Subcutaneous adipose tissue (tissue), 4 donors: Measurements from ENCODE around the gene KRT4. TPM values are rescaled to one million over a fixed set of nuclear protein-coding genes. Genes with fewer than 3 reads are reported as not detected.

Experiments
- CTCF ChIP-seq: fragments of 450-650 bp; IDR thresholded peaks from one replicate; pipeline ENCODE4 v1.5.1; 2016; ENCODE audit warnings: low read depth, mild to moderate bottlenecking, control low read depth, antibody characterized with exemption, moderate library complexity
- total RNA-seq, 4 donors: library from RNA; depleted of rRNA; stranded (reverse); fragments of >200 nt; gene quantifications; one replicate each; pipeline ENCODE4 v1.1.0, GENCODE V29; 2016

The KRT4 gene
- total RNA-seq, 4 donors from 2014 or later: not detected

- no peak for TF ChIP-seq CTCF
Observed at GRCh38 chr12:52835271-52836041, 21.5 kb upstream of the KRT4 start.

DNA sequence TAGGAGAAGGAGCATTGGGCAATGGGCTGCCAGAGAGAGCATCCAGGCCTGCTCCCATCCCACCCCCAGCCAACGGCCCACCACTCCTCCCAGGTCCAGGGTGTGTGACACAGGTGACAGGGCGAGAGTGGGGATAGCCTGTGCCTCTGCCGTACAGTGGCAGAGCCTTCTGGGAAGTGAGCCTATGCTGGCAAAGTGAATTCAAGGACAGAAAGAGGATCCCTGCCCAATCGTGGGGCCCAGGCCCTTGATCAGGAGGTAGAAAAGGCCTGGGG lies 20.7 kb upstream of the KRT4 start:
- TF ChIP-seq CTCF: no peak

- TF ChIP-seq CTCF: no peak
Observed at GRCh38 chr12:52833922-52834726, 20.2 kb upstream of the KRT4 start, which contains the start of gene KRT79. TSS of gene KRT79 (minus strand) at chr12:52834311. CDS start at chr12:52834260, 51 bp downstream.

DNA sequence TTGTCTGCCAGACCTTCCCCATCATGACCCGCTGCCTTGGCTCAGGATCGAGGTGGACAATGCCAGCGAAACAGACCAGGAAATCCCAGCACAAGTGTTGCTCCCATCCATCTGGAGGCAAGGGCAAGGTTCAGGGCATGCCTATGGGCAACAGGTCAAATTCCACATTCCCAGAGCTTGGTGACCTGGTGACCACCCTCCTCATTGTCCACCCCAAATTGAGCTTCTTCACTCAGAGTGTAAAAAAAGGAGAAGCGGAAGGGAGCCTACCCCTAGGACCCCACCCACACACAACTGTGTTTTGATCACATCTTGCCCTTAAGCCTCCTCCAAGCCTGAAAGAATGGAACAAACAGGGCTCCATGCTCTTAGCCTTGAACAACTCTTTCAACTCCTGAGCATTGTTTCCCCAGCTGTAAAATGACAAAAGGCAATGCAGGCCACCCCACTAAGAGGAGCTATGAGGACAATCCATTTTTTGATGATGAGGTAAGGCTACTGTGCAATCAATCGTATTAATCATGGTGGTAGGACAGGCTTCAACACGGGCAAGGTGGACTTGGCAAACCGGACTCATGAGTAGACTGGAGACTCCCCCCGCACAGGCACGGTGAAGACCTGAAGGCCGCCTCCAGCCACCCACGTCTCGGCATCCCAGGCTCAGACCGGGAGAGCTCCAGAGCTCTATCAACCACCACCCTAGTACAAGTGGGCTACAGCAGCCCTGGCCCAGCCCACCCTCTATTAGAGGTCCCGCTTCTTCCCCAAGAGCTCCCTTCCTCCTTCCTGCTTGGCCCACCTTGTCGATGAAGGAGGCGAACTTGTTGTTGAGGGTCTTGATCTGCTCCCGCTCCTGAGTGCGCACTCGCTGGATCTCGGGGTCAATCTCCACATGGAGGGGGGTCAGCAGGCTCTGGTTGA lies 19.3 kb upstream of the KRT4 start:
- no peak for TF ChIP-seq CTCF

DNA sequence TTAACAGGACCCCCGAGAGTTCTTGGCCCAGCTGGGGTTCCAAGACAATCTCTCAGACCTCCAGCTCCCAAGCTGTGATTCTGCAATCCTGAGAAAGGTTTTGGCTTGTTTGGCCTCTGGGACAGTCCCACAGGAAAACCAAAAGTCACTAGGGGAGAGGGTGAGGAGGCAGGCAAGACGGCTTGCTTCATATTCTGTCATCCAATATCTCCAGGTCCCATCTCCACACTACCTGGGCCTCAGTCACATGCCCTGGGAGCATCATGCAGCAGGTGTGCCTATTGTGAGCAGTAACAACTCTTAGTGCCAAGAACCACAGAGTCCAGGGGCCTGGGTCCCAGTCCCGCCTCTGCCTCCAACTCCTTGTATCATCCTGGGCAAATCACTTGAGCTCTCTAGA lies 18.5 kb upstream of the KRT4 start:
- TF ChIP-seq CTCF: no peak

GRCh38 chr12:52831251-52831650 lies 17.3 kb upstream of the KRT4 start:
- no peak for TF ChIP-seq CTCF
